Islet precursor cell (in vitro differentiated cells): ENCODE results near the gene RAPGEF4.
"Not testable (repeated sequence)": the region's sequence is repeated elsewhere in the genome, so short reads cannot be mapped to it uniquely, and the experiment has no call there.

Source experiments
- DNase-seq: peaks from one replicate; pipeline ENCODE4 v3.0.0-alpha.2; 2018

Gene RAPGEF4

GRCh38 chr2:173017646-173018420 lies 282.2 kb downstream of the RAPGEF4 start:
- no peak for DNase-seq

GRCh38 chr2:173019755-173020154 lies 284.1 kb downstream of the RAPGEF4 start:
- DNase-seq, result no peak

- no peak for DNase-seq
These were observed 286.3 kb downstream of the RAPGEF4 start for GRCh38 chr2:173021939-173022371.

GRCh38 chr2:173023718-173024117 lies 288.1 kb downstream of the RAPGEF4 start:
- DNase-seq, result no peak

DNA sequence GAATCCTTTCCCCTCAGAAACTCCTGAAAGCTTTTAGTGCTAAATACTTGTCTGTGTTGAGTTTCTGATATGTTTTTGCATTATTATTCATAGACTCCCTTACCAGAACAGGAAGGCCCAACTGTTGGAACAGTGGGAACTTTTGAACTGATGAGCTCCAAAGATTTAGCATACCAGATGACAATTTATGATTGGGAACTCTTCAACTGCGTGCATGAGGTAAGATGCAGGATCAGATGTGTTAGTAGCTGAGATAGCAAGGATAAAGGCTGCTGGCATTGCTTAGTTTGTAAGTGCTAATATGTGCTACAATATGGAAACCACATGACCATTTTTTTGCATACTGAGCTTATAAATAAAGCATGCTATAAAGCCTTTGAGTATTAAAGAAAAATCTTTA lies 290.8 kb downstream of the RAPGEF4 start:
- no peak for DNase-seq

DNA sequence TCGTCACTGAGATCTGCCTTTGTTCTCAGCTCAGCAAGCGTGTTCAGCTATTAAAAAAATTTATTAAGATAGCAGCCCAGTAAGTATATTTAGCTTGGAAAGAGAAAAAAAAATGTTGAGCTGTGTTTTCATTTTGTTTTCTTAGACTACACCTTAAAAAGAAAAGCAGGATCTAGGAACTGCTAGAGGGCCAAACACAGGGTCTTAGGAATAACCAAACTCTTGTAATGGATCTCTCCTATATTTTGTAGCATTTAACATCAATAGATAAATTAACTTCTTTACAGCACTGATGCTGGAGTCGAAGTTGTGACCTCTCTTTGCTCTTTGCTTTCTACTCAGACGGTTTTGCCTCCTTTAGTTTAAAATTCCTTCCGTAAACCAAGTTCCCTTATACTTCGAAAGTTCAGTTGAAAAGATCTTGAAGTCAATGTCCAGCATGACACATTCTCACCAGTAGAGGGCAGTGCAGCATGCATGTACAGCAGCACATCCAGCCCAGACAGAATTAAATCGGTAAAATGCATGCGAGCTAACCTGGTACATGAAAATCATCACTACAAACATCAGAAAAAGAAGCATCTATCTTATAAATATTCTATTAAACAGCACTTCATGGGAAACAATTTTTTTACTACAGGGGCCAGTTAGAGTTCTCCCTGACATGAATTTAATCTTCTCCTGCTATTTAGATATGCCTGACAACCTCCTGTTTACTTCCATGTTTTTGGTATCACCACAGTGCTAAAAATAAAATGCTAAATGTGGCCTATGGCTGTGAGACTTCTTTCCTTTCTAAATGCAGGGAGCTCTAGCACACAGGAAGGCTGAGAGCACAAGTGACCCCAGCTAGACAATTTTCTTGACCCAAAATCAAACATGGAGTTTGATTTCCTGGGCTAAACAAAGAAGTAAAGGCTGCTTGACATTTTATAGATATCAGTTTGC lies 291.8 kb downstream of the RAPGEF4 start:
- DNase-seq, result peak; percentile 80

DNA sequence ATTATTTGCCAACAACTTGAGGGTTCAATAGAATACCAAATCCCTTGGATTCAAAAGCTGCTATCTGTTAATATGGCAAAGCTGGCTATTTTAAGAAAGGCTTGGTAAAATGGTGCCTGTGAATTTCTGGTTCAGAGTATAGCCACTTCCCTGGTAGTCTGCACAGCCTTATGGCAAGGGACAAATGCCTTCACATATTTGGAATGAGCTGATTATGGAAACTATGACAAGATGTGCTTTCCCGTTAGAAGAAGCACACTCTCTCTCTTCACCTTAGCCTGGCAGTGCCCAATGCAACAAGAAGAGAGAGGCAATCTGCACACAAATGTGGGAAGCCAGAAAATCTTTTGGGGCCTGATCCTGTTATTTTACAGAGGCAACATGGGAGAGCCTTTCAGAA lies 292.5 kb downstream of the RAPGEF4 start:
- DNase-seq, result no peak

DNA sequence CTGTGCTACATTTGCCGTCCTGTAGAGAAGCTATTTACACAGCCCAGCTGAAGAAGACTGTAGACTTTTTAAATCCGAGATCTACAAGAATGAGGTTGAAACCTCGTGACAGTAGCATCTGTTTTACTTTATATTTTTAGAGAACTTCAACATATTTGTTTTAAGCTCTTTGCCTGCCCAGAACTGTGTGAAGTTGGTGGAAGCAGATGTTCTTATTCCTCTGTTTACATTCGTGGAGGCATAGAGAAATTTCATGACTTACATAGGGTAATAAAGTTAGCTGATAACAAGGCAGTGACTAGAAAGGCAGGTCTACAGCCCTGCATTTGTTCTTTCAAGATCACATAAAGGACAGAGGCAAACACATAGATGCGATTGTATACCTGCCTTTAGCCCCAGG lies 293.0 kb downstream of the RAPGEF4 start:
- DNase-seq, result no peak

- DNase-seq, result no peak
These were observed 295.2 kb downstream of the RAPGEF4 start for GRCh38 chr2:173030561-173031490.

- DNase-seq, result no peak
These were observed 296.4 kb downstream of the RAPGEF4 start for GRCh38 chr2:173032032-173032431.

GRCh38 chr2:173033084-173033483 lies 297.4 kb downstream of the RAPGEF4 start:
- DNase-seq, result no peak

- no peak for DNase-seq
These were observed 298.5 kb downstream of the RAPGEF4 start for GRCh38 chr2:173034143-173034542.

- no peak for DNase-seq
These were observed 301.8 kb downstream of the RAPGEF4 start for GRCh38 chr2:173037245-173038120.

- DNase-seq, result not testable (repeated sequence)
These were observed 302.6 kb downstream of the RAPGEF4 start for GRCh38 chr2:173038257-173038656.

DNA sequence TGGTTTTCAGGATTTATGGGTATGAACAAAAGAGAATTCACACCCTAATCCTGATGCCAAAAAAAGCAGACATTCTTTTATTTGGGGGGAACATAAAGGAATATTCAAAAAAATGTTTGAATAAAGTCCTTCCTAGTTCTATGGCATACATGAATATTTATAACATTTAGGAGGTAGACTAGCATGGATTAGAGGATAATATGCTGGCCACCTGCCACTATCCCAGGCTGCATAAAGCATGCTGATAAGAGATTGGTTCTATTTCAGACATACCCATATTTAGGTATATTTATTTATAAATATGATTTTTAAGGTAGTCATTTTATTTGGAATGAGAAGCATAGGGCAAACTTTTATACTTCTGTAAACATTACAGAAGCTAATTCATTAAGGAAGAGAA lies 305.1 kb downstream of the RAPGEF4 start:
- DNase-seq, result no peak

DNA sequence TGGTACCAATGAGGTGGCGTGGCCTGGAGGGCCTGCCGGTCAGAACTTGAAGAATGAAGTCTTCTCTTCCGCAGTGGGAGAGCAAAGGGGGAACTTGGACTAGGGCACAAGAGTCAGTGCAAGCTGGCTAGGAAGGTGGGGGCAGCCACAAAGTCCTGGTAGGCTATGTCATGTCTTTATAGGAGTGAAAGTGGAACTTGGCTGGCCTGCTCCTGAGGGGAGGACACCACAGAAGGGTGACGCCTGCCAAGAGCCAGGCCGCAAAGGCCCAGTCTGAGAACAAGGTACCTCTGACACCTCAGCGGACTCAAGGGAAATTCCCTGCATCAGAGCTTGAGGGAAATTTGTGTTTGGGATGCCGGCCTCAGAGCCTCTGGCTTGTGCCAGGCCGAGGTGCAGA lies 307.8 kb downstream of the RAPGEF4 start:
- DNase-seq, result no peak

DNA sequence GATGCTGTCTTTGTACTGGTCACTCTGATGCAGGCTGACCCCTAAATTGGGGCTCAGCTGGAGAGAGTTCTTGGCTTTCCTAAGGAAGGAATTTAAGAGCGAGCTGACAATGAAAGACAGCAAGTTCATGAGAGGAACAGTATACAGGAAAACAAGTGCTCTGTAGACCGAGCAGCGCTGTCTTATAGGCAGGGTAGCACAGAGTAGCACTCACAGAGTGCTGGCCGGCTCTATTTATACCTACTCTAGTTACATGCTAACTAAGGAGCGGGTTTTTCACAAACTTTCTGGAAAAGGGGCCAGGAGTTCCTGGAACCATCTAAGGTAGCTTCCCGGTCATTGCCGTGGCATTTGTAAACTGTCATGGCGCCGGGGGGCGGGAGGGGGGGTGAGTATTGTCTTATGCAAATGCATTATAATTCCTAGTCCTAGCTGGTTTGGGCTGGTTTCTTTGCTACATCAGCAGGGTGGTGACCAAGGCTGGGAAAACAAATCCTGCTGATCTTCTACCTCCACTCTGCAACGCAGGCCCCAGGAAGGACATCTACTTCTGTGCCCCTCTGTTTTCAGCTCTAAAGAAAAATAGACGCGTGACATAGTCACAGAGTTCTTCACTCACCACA lies 308.4 kb downstream of the RAPGEF4 start:
- no peak for DNase-seq

- DNase-seq, result no peak
These were observed 309.0 kb downstream of the RAPGEF4 start for GRCh38 chr2:173044686-173045085.

DNA sequence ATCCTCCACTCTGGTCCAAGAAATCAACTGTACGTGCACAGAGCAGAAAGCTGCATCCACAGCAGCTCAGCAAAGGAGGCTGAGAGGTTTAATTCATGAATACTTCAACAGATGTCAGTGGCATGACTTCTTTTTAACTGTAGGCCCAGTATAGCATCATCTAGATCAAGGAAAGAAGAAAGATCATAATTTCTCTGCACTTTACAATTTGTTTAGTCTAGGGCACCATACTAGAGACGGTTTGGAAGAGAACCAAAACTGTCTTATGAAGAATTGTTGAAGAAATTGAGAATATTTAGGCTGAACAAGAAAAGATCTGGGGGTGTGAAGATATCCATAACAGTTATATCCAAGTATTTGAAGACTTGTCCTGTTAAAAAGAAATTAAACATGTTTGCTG lies 309.5 kb downstream of the RAPGEF4 start:
- no peak for DNase-seq

DNA sequence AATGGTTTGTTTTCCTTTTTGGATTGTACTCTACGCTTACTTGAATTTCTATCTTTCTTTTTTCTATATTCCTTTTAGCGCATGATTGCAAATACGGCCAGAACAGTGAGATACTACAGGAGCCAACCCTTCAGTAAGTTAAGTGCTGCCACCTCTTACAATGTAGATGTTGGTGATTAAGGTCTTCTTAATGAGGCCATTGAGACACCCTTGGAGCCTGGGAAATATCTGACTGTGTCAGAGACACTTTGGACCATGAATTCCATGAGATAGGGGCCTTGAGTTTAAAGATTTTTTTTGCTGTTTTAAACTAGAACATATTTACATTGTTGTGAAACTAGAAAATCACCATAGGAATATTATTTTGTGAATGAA lies 312.9 kb downstream of the RAPGEF4 start:
- DNase-seq, result no peak
